ENCODE measurements around the gene DCST1.
"Not testable (repeated sequence)": the region's sequence is repeated elsewhere in the genome, so short reads cannot be mapped to it uniquely, and the experiment has no call there.

DCST1 gene, protein sequence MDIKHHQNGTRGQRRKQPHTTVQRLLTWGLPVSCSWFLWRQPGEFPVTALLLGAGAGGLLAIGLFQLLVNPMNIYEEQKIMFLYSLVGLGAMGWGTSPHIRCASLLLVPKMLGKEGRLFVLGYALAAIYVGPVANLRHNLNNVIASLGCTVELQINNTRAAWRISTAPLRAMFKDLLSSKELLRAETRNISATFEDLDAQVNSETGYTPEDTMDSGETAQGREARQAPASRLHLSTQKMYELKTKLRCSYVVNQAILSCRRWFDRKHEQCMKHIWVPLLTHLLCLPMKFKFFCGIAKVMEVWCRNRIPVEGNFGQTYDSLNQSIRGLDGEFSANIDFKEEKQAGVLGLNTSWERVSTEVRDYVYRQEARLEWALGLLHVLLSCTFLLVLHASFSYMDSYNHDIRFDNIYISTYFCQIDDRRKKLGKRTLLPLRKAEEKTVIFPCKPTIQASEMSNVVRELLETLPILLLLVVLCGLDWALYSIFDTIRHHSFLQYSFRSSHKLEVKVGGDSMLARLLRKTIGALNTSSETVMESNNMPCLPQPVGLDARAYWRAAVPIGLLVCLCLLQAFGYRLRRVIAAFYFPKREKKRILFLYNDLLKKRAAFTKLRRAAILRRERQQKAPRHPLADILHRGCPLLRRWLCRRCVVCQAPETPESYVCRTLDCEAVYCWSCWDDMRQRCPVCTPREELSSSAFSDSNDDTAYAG

DNA sequence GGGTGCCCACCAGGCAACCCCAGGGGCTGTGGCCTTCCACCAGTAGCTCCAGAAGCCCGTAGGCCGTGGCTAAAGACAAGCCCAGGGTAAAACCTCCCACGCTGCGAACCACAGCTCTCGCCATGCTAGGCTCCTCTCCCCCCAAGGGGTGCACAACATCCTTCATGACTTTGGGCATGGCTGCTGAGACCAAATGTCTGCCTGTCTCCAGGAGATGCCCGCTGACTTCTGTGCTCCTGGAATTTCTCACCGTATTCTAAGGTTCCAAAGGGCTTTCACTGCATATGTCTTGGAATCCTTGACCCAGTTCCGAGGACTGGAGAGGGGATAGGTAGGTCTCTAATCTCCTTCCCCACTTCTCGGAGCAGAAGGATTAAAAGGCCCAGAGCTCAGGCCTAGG is at the start of gene DCST1, which contains the start of gene DCST2:
TSS of gene DCST1 (plus strand) at position 301 of the 400 bp plus-strand sequence. CDS start 213 bp downstream, outside the sequence.
TSS of gene DCST2 (minus strand) at position 258 of the 400 bp plus-strand sequence. CDS start at position 178, 80 bp downstream.
- no peak within 1 kb of the TSS for H3K27ac ChIP-seq
- TF ChIP-seq ZFX (IDR thresholded peaks at IDR 0.05), result no peak
- TF ChIP-seq, protein P1, sequence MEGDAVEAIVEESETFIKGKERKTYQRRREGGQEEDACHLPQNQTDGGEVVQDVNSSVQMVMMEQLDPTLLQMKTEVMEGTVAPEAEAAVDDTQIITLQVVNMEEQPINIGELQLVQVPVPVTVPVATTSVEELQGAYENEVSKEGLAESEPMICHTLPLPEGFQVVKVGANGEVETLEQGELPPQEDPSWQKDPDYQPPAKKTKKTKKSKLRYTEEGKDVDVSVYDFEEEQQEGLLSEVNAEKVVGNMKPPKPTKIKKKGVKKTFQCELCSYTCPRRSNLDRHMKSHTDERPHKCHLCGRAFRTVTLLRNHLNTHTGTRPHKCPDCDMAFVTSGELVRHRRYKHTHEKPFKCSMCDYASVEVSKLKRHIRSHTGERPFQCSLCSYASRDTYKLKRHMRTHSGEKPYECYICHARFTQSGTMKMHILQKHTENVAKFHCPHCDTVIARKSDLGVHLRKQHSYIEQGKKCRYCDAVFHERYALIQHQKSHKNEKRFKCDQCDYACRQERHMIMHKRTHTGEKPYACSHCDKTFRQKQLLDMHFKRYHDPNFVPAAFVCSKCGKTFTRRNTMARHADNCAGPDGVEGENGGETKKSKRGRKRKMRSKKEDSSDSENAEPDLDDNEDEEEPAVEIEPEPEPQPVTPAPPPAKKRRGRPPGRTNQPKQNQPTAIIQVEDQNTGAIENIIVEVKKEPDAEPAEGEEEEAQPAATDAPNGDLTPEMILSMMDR (conservative IDR thresholded peaks at IDR 0.05), result no peak

DNA sequence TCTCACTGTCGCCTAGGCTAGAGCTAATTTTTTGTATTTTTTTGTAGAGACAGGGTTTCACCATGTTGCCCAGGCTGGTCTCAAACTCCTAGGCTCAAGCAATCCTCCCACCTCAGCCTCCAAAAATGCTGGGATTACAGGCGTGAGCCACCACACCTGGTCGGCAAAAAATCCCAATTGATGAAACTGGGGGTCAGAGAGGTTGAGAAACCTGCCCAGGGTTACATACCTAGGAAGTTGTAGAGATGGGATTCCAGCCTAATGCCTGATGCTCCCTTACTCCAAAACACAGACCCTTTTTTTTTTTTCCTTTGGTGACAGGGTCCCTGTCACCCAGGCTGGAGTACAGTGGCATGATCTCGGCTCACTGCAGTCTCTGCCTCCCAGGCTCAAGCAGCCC is 46.9 kb upstream of the DCST1 start:
- not testable (repeated sequence) for H3K27ac ChIP-seq

DNA sequence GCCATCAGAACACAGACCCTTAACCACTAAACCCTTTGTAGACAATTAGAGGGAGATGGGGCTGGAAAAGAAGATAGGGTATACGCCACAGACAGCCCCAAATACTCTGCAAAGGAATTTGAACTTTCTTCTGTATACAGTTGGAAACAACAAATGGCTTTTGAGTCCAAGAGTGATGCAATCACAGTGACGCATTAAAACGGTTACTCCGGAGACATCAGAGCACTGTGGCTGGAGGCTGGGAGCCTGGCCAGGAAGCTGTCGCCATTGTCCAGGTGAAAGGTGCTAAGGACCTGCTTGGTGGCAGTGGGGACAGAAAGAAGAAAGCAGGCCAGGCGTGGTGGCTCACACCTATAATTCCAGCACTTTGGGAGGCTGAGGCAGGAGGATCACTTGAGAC is 46.3 kb upstream of the DCST1 start:
- no peak for TF ChIP-seq ZFX (IDR thresholded peaks at IDR 0.05)
- TF ChIP-seq, protein P1 (conservative IDR thresholded peaks at IDR 0.05), result no peak

DNA sequence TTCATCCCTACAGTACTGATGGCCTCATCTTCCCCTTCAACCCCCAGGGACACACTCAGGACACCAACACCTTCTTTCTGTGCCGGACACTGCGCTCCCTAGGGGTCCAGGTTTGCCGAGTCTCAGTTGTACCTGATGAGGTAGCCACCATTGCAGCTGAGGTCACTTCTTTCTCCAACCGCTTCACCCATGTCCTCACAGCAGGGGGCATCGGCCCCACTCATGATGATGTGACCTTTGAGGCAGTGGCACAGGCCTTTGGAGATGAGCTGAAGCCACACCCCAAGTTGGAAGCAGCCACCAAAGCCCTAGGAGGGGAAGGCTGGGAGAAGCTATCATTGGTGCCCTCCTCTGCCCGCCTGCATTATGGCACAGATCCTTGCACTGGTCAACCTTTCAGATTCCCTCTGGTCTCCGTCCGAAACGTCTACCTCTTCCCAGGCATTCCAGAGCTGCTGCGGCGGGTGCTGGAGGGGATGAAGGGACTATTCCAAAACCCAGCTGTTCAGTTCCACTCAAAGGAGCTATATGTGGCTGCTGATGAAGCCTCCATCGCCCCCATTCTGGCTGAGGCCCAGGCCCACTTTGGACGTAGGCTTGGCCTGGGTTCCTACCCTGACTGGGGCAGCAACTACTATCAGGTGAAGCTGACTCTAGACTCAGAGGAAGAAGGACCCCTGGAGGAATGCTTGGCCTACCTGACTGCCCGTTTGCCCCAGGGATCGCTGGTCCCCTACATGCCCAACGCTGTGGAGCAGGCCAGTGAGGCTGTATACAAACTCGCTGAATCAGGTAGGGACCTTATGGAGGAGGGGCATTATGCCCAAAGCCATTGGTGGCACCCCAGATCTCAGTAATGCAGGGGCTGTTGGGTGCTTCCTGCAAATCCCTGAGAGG is 45.3 kb upstream of the DCST1 start:
- no peak overlapping the region for H3K27ac ChIP-seq
- TF ChIP-seq, protein P1 (conservative IDR thresholded peaks at IDR 0.05), result no peak
- TF ChIP-seq ZFX (IDR thresholded peaks at IDR 0.05), result no peak

More for the DNA sequence above, 46.3 kb upstream of the DCST1 start:
- no peak overlapping the region for H3K27ac ChIP-seq

DNA sequence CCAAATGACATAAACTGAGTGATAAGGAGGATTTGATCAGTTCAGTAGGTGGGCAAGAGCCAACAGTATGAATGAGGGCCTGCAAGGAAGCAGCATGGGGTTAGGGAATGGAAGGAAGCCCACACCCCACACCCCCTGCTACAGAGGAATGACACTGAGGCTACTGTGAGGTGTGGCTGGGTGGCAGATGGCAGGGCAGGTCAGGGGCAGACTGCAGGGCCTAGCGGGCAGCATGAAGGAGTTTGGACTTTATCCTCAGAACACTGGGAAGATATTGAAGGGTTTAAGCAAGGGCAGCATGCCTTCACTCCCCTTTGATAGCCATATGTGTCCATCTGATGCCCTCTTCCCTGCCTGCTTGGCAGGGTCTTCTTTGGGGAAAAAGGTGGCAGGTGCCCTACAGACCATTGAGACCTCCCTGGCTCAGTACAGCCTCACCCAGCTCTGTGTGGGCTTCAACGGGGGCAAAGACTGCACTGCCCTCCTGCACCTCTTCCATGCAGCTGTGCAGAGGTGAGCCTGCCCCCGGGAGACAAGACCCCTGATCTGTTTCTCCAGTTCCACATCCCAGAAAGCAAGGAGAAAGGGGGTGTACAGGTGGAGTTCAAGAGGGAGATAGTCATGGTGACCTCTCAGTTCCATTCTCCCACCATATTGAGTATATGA is 44.3 kb upstream of the DCST1 start:
- TF ChIP-seq, protein P1 (conservative IDR thresholded peaks at IDR 0.05), result no peak
- TF ChIP-seq ZFX (IDR thresholded peaks at IDR 0.05), result no peak
- H3K27ac ChIP-seq, result no peak overlapping the region

DNA sequence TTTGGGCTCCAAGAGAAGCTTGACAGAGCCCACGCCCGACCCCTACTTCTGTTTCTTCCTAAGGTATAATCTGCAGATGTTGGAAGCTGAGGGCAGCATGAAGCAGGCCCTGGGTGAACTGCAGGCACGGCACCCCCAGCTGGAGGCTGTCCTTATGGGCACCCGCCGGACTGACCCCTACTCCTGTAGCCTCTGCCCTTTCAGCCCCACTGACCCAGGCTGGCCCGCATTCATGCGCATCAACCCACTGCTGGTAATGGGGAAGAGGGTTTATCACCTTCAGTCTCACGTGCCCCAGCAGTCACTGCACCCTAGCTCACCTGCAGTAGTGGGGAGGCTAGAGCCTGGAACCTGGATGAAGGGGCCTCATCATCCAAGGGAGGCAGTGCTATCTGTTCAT is 43.3 kb upstream of the DCST1 start:
- H3K27ac ChIP-seq, result no peak overlapping the region
- TF ChIP-seq, protein P1 (conservative IDR thresholded peaks at IDR 0.05), result no peak
- TF ChIP-seq ZFX (IDR thresholded peaks at IDR 0.05), result no peak

Data from C4-2B (cell line).